GM12878 (cell line): Measurements from ENCODE around the gene CCDC110. TPM values are rescaled to one million over a fixed set of nuclear protein-coding genes. Genes with fewer than 3 reads are reported as not detected.

Experiments used
- ATAC-seq: fragments of 200-7000 bp; cut with Tn5 transposase; 3 replicates; pipeline ENCODE4 v1.9.1; 2020; ENCODE audit warnings: mild to moderate bottlenecking, moderate library complexity
- Bru-seq: library from RNA; stranded (reverse); fragments of 400-500 nt; gene quantifications from one replicate; lab custom pipeline; 2021; lab: Mats Ljungman, UMichigan
- BruChase-seq, 2 experiments: library from RNA; stranded (reverse); fragments of 400-500 nt; gene quantifications; one replicate each; lab custom pipeline; 2021; lab: Mats Ljungman, UMichigan
- BruUV-seq: library from RNA; stranded (reverse); fragments of 400-500 nt; replicated peaks from 2 replicates; lab custom pipeline; 2021; lab: Mats Ljungman, UMichigan
- CTCF ChIA-PET: fragments of 300-600 bp; sonication (Branson Sonifier 250); formaldehyde crosslinking; extraction: SDS; loops from one replicate; lab custom pipeline; 2021; ENCODE audit warnings: inconsistent platforms; lab: Yijun Ruan, JAX
- POLR2A ChIA-PET: fragments of 350-600 bp; formaldehyde crosslinking; extraction: SDS; loops from one replicate; lab custom pipeline; 2021; ENCODE audit warnings: inconsistent platforms; lab: Charles Lee
- RAD21 ChIA-PET: fragments of 300-600 bp; sonication (Branson Sonifier 250); formaldehyde crosslinking; loops from one replicate; lab custom pipeline; 2023; ENCODE audit warnings: antibody characterized with exemption; ENCODE audit not compliant: unreplicated experiment; lab: Charles Lee
- SMC1A ChIA-PET: fragments of 300-600 bp; sonication (Branson Sonifier 250); formaldehyde crosslinking; loops from one replicate; lab custom pipeline; 2023; ENCODE audit not compliant: unreplicated experiment, uncharacterized antibody; lab: Charles Lee
- DNase-seq: peaks from one replicate; pipeline ENCODE4 v3.0.0-alpha.2; 2011; ENCODE audit warnings: low read depth, low spot score
- FAIRE-seq: peaks from 3 replicates; lab custom pipeline; 2011; peaks lifted over from hg19 to GRCh38; lab: Jason Lieb, UNC
- H2AFZ ChIP-seq: 2 replicates; pipeline ENCODE4 v1.6.0; 2011; ENCODE audit warnings: low read depth, low read length, control low read depth; ENCODE audit not compliant: control insufficient read depth
- H3K27ac ChIP-seq: 2 replicates; pipeline ENCODE4 v1.5.1; 2011; ENCODE audit warnings: control low read depth; ENCODE audit not compliant: control insufficient read depth, insufficient read depth
- H3K27me3 ChIP-seq, 2 experiments: replicated peaks in 1 of 2; 2 replicates each; pipeline versions ENCODE4 v1.6.0 to v1.6.1; 2011; ENCODE audit warnings: low read length in 1 of 2; ENCODE audit not compliant: control insufficient read depth in 2 of 2, insufficient read depth in 2 of 2
- H3K36me3 ChIP-seq, 2 experiments: 2 replicates each; pipeline ENCODE4 v1.5.1; 2011; ENCODE audit warnings: low read length in 1 of 2; ENCODE audit not compliant: control insufficient read depth in 2 of 2, insufficient read depth in 2 of 2
- H3K4me1 ChIP-seq: 2 replicates; pipeline ENCODE4 v1.6.1; 2011; ENCODE audit warnings: mild to moderate bottlenecking, low read length, moderate library complexity, mixed read lengths; ENCODE audit not compliant: control insufficient read depth, insufficient read depth
- H3K4me2 ChIP-seq: 2 replicates; pipeline ENCODE4 v1.6.0; 2011; ENCODE audit warnings: control low read depth; ENCODE audit not compliant: control insufficient read depth, insufficient read depth
- H3K4me3 ChIP-seq: fragments of 200-600 bp; sonication (generic); 2 replicates; pipeline ENCODE4 v1.5.1; 2016
- H3K79me2 ChIP-seq: 2 replicates; pipeline ENCODE4 v1.6.0; 2011; ENCODE audit warnings: low read length; ENCODE audit not compliant: control insufficient read depth, insufficient read depth
- H3K9ac ChIP-seq: 2 replicates; pipeline ENCODE4 v1.8.0; 2011; ENCODE audit warnings: low read length, control low read depth, mixed read lengths; ENCODE audit not compliant: control insufficient read depth, insufficient read depth
- H3K9me3 ChIP-seq: replicated peaks from 3 replicates; pipeline ENCODE4 v1.5.1; 2011; ENCODE audit warnings: mild to moderate bottlenecking, low read length; ENCODE audit not compliant: control insufficient read depth, insufficient read depth
- H4K20me1 ChIP-seq: 2 replicates; pipeline ENCODE4 v1.6.0; 2011; ENCODE audit not compliant: control insufficient read depth, insufficient read depth
- ATF2 ChIP-seq: IDR thresholded peaks from 2 replicates; pipeline ENCODE4 v1.6.1; 2012; ENCODE audit warnings: low read length, inconsistent platforms
- GATAD2B ChIP-seq: fragments of 450-650 bp; conservative IDR thresholded peaks from 2 replicates; pipeline ENCODE4 v1.6.1; 2017; ENCODE audit warnings: low read depth, mild to moderate bottlenecking, moderate library complexity
- JUNB ChIP-seq: IDR thresholded peaks from 2 replicates; pipeline ENCODE4 v1.6.1; 2016; ENCODE audit warnings: antibody characterized with exemption, mild to moderate bottlenecking
- MXI1 ChIP-seq: fragments of 150-350 bp; IDR thresholded peaks from 2 replicates; pipeline ENCODE4 v1.6.1; 2011; ENCODE audit warnings: low read depth, mild to moderate bottlenecking, inconsistent platforms, low read length, improper control_type of control experiment
- NR2C2 ChIP-seq: IDR thresholded peaks from 2 replicates; pipeline ENCODE4 v1.6.1; 2011; ENCODE audit warnings: borderline replicate concordance, low read depth; ENCODE audit not compliant: control insufficient read depth, insufficient read length
- RFX5 ChIP-seq: IDR thresholded peaks from 2 replicates; pipeline ENCODE4 v1.6.1; 2011; ENCODE audit warnings: low read depth, low read length, improper control_type of control experiment
- STAT3 ChIP-seq: IDR thresholded peaks from 2 replicates; pipeline ENCODE4 v1.6.1; 2011; ENCODE audit warnings: low read depth, low read length, improper control_type of control experiment
- TAF1 ChIP-seq: IDR thresholded peaks from 2 replicates; pipeline ENCODE4 v1.6.1; 2011; ENCODE audit warnings: mild to moderate bottlenecking, low read depth, low read length, borderline replicate concordance
- YY1 ChIP-seq: IDR thresholded peaks from 2 replicates; pipeline ENCODE4 v1.6.1; 2011; ENCODE audit warnings: low read depth, mild to moderate bottlenecking, low read length
- ZBTB11 ChIP-seq: fragments of 450-650 bp; formaldehyde crosslinking; IDR thresholded peaks from 2 replicates; pipeline ENCODE4 v1.5.0; 2022; ENCODE audit warnings: mild to moderate bottlenecking, missing genetic modification characterization
- WGBS: methylation state at CpG from one replicate; pipeline ENCODE4 v1.1.6; 2016; ENCODE audit warnings: low lambda C conversion rate; ENCODE audit not compliant: insufficient replicate concordance, insufficient coverage; ENCODE audit errors: missing lambda C conversion rate; 5-methylcytosine and 5-hydroxymethylcytosine counted together
- in situ Hi-C: fragments of 300-500 bp; cut with MboI; formaldehyde crosslinking; loops from 9 replicates; pipeline ENCODE4 v1.14.3; 2018; ENCODE audit warnings: mixed read lengths
- intact Hi-C: fragments of 100-400 bp; cut with micrococcal nuclease; formaldehyde crosslinking; loops from one replicate; pipeline ENCODE4 v1.14.2; 2022; ENCODE audit not compliant: unreplicated experiment
- long read RNA-seq, 2 experiments: library from polyadenylated mRNA; unstranded; transcript quantifications; one replicate each; pipeline ENCODE4 v2.0.0, GENCODE V29; 2019 to 2020
- polyA minus RNA-seq, 3 experiments: library from RNA; depleted of rRNA, polyadenylated mRNA; stranded (reverse); fragments of >200 nt; gene quantifications; 2 replicates each; pipeline ENCODE4 v1.2.3, GENCODE V29; 2011
- polyA plus RNA-seq, 11 experiments: library from polyadenylated mRNA; depleted of rRNA in 4 of 11; unstranded in 6 of 11; stranded (reverse) in 5 of 11; fragments of >200 nt; fragmentation: Nextera tagmentation in 4 of 11; fragmentation: Illumina TruSeq in 1 of 11; extraction: Ambion mirVana in 4 of 11; extraction: Trizol in 1 of 11; gene quantifications; 1 replicate in 1 of 11; 2 replicates in 10 of 11; pipeline versions ENCODE4 v1.2.1 to v1.2.3, GENCODE V29; 2011 to 2016; ENCODE audit warnings: inconsistent platforms in 2 of 11, missing spikeins in 2 of 11, low read depth in 1 of 11
- total RNA-seq, 4 experiments: library from RNA; depleted of rRNA in 3 of 4; stranded (reverse); fragments of >200 nt in 3 of 4; fragmentation: Illumina TruSeq in 1 of 4; extraction: Trizol in 1 of 4; gene quantifications; 2 replicates each; pipeline versions ENCODE4 v1.2.1 to v1.2.3, GENCODE V29; 2013 to 2021

The CCDC110 gene
- total RNA-seq (2013; cell fraction: nucleolus; rRNA removed): 0.61 and 1.0 TPM in 2 replicates
- total RNA-seq (2014; rRNA removed): 0.85 and 1.4 TPM in 2 replicates
- total RNA-seq (2014; rRNA removed; fragmentation: Illumina TruSeq; extraction: Trizol): 2.3 TPM in 2 replicates
- 1.3 and 1.5 TPM in 2 replicates for total RNA-seq (2021)
- polyA plus RNA-seq (2011; ENCODE audit: low read depth): 0.42 TPM
- 0.35 TPM in 1 of 2 replicates, not detected in the other for polyA plus RNA-seq (2011; rRNA removed)
- polyA plus RNA-seq (2011; cell fraction: cytosol; rRNA removed): not detected in 2 replicates
- not detected in 2 replicates for polyA plus RNA-seq (2011; cell fraction: nucleus; rRNA removed)
- polyA plus RNA-seq (2012): 2.2 and 3.8 TPM in 2 replicates
- polyA plus RNA-seq (2014; fragmentation: Illumina TruSeq; extraction: Trizol): 1.3 and 2.1 TPM in 2 replicates
- 1 to 10 TPM; 1.2 to 2.1 TPM for polyA plus RNA-seq (2014; fragmentation: Nextera tagmentation; extraction: Ambion mirVana)
- 0.85 and 0.89 TPM in 2 replicates for polyA plus RNA-seq (2014; rRNA removed)
- polyA plus RNA-seq (2016; fragmentation: Nextera tagmentation; extraction: Ambion mirVana): 1 to 10 TPM; 2.4 to 3.1 TPM
- not detected in 2 replicates for polyA minus RNA-seq (2011; rRNA and poly(A)+ RNA removed)
- polyA minus RNA-seq (2011; cell fraction: cytosol; rRNA and poly(A)+ RNA removed): not detected in 2 replicates
- polyA minus RNA-seq (2011; cell fraction: nucleus; rRNA and poly(A)+ RNA removed): not detected in 2 replicates
- percentile 22 among the genes with signal in this experiment for Bru-seq, nascent RNA
- BruChase-seq, experiment 1, labeled RNA remaining after a 6-hour chase: percentile 4 among the genes with signal in this experiment
- BruChase-seq, experiment 2, labeled RNA remaining after a 2-hour chase: percentile 12 among the genes with signal in this experiment
- long read RNA-seq, experiment 1: 0 reads
- long read RNA-seq, experiment 2: 0 reads

- peak within 1 kb of the TSS; percentile 74 for H3K9ac ChIP-seq
- H2AFZ ChIP-seq: peak within 1 kb of the TSS; percentile 98
- ChIA-PET CTCF (interaction anchor here (0.6 to 3.9 kb wide), 8 partner anchors 11 to 472 kb away, joined by 3 to 27 read pairs (median 3); partner anchors contain the start of gene UFSP2), POLR2A (interaction anchor here (0.7 kb wide), 1 partner anchor 215 kb away, joined by 3 read pairs; no protein-coding TSS in a partner anchor), RAD21 (interaction anchor here (1.0 to 1.2 kb wide), 2 partner anchors 126 to 280 kb away, joined by 3 to 4 read pairs; no protein-coding TSS in a partner anchor), SMC1A (interaction anchor here (0.6 to 1.2 kb wide), 3 partner anchors 22 to 126 kb away, joined by 3 to 7 read pairs (median 3); no protein-coding TSS in a partner anchor)
- peak within 1 kb of the TSS; percentile 83 for H3K4me2 ChIP-seq
- WGBS: under 1% methylated on average over 33 of the region's 93 CpGs
- H3K79me2 ChIP-seq: no peaks in the 10 kb centered on the region; the same call in none of the 2 replicates
- H3K27me3 ChIP-seq: peaks cover 0 to 2% of the 10 kb centered on the region in 2 experiments; a peak in 1 of 4 replicates
- ATAC-seq (peak; percentile 94), DNase-seq (peak; percentile 47), FAIRE-seq (no peak)
- peak within 1 kb of the TSS; percentile 78 for H3K4me3 ChIP-seq
- H3K36me3 ChIP-seq: no peaks in the 10 kb centered on the region
- no peaks in the 10 kb centered on the region; the same call in 2 of the 3 replicates for H3K9me3 ChIP-seq
- peak within 1 kb of the TSS; percentile 81 for H3K27ac ChIP-seq
- BruUV-seq: no TSS peak
- intact Hi-C loops: loop anchor here (1.0 to 10.0 kb wide), 3 partner anchors 77 to 553 kb away; partner anchors contain the start of gene LRP2BP
- peaks cover 13% of the 10 kb centered on the region for H3K4me1 ChIP-seq
- H4K20me1 ChIP-seq: no peaks in the 10 kb centered on the region
- in situ Hi-C loops: no loop called here
- peak; percentile 66 for TF ChIP-seq YY1
- no peak for TF ChIP-seq ATF2
- no peak for TF ChIP-seq NR2C2
- TF ChIP-seq ZBTB11 (CRISPR knock-in tag): no peak
- TF ChIP-seq RFX5: no peak
- TF ChIP-seq GATAD2B: peak; percentile 89
- no peak for TF ChIP-seq STAT3
- TF ChIP-seq MXI1: no peak
- no peak for TF ChIP-seq JUNB
- 0 out of 2 replicates have a peak, but pooled peaks have one; percentile 22 for TF ChIP-seq TAF1
These were observed at the start of gene CCDC110 for GRCh38 chr4:185471235-185472102. Gene CCDC110, minus strand, starts transcription at chr4:185471733. Its CDS starts 50 bp downstream, at chr4:185471683.
